Activated T-helper 17 cell treated with anti-CD3 and anti-CD28 coated beads, Interleukin-2, amount 50 U/mL, for 72 hours (primary cell): ENCODE measurements around the gene GPR55. TPM values are rescaled to one million over a fixed set of nuclear protein-coding genes. Genes with fewer than 3 reads are reported as not detected.

ENCODE experiments used
- ATAC-seq: fragments of 150-1000 bp; cut with Tn5 transposase; replicated peaks from 2 replicates; pipeline ENCODE4 v1.10.0; 2021; ENCODE audit warnings: mild to moderate bottlenecking, moderate library complexity
- H3K27ac Mint-ChIP-seq: one replicate; pipeline ENCODE4 v1.8.0; 2022; ENCODE audit warnings: mixed read lengths
- H3K27me3 Mint-ChIP-seq: one replicate; pipeline ENCODE4 v1.8.0; 2022; ENCODE audit warnings: mixed read lengths
- H3K36me3 Mint-ChIP-seq: one replicate; pipeline ENCODE4 v1.8.0; 2022; ENCODE audit warnings: low read depth, mild to moderate bottlenecking, mixed read lengths
- H3K4me1 Mint-ChIP-seq: one replicate; pipeline ENCODE4 v1.8.0; 2022; ENCODE audit warnings: mixed read lengths
- H3K4me3 Mint-ChIP-seq: one replicate; pipeline ENCODE4 v1.8.0; 2022; ENCODE audit warnings: mild to moderate bottlenecking, mixed read lengths
- H3K9me3 Mint-ChIP-seq: one replicate; pipeline ENCODE4 v1.8.0; 2022; ENCODE audit warnings: mixed read lengths
- total RNA-seq, 2 donors: library from RNA; stranded (reverse); gene quantifications; one replicate each; pipeline ENCODE4 v1.2.3, GENCODE V29; 2022

Gene GPR55
- total RNA-seq, 2 donors from 2014 or later: 11.1 to 19.9 TPM

DNA sequence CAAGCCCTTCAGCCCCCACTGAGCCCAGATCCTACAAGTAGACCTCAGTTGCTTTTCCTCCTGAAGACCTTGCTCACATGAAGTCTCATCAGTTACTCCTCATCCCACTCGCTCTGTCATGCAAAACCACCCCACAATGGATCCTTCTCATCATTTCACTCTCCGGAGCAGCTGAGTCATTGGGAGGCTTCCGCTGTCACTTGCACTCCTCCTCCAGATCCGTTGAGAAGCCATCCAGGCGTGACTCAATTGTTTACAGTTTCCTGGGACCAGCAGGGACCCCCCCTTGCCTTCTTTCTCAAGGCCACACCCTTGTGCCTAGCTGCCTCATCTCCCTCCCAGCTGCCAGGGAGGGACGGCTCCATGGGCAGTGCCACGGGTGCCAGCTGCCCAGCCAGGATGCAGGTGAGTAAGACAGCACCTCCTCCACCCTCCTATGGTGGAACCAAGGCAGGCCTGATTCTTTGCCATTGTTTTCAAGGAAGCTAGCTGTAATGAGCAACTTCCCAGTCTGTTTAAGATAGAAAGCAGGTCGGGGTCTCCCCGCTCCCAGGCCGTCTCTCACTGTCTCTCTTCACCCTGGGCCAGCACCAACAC is 16.3 kb downstream of the GPR55 start:
- Mint-ChIP-seq H3K27me3 (no peaks in the 10 kb centered on the region), H3K4me1 (peaks cover 48% of the 10 kb centered on the region), H3K36me3 (peaks cover 77% of the 10 kb centered on the region), H3K9me3 (no peaks in the 10 kb centered on the region), H3K4me3 (peak overlapping the region; percentile 69), H3K27ac (peak overlapping the region; percentile 78)
- peak; percentile 80 for ATAC-seq

DNA sequence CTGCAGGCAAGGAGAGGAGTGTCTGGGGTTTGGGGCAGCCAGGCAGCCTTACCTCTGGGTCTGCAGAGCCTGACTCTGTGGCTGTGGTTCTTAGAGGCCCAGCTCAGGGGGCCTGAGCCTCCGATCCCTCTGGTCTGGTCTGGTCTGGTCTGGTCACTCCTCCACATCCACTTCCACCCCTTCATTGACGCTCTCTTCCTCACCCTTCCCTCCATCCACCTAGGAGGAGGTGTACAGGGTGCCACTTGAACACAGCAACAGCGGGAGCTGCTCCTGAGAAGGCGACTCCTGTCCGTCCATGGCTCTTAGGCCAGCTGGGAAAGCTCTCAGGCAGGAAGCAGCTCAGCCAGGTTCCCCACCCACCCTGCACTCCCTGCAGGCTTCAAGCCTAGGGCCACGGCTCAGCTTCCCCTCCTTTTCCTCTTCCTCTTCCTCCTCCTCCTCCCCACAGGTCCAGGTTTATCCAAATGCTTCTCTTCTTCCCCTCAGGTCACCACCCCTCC is 16.9 kb downstream of the GPR55 start:
- Mint-ChIP-seq H3K9me3 (no peaks in the 10 kb centered on the region), H3K4me1 (peaks cover 48% of the 10 kb centered on the region), H3K4me3 (peak overlapping the region; percentile 69), H3K36me3 (peaks cover 82% of the 10 kb centered on the region), H3K27ac (peak overlapping the region; percentile 78), H3K27me3 (no peaks in the 10 kb centered on the region)
- no peak for ATAC-seq

DNA sequence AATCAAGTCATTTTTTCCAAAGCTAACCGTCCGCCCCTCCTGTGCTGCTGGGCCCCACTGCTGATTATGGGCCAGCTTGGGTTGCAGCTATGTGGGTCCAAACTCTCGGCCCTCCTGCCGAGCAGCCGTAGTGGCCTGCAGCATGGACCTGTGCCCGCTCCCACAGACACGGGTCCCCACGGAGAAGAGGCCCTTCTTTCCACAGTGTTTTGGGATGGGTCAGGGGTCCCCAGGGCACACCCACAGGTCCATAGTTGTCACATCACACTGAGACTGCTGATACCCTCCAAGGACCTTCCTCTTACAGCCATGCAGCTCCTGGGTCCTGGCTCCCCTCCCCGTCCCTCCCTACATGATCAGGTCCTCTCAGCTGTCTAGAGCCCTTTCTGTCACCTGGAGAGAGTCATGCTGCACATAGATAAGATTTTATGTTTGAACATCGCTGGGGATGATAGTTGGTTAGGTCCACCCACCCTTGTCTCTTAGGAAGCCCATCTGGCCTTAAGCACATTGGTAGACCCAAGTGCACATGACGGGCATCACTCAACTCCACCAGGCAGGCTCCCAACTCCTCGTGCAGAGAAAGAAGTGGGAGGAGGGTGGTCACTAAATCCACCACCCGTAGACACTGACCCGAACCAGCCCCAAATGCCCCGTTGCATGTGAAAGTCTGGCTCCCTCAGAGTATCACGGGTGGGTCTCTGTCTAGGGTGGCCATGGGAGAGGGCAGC is 17.5 kb downstream of the GPR55 start:
- H3K9me3 Mint-ChIP-seq: no peaks in the 10 kb centered on the region
- H3K36me3 Mint-ChIP-seq: peaks cover 82% of the 10 kb centered on the region
- peak overlapping the region; percentile 78 for H3K27ac Mint-ChIP-seq
- peak overlapping the region; percentile 69 for H3K4me3 Mint-ChIP-seq
- no peaks in the 10 kb centered on the region for H3K27me3 Mint-ChIP-seq
- no peak for ATAC-seq
- peaks cover 48% of the 10 kb centered on the region for H3K4me1 Mint-ChIP-seq

DNA sequence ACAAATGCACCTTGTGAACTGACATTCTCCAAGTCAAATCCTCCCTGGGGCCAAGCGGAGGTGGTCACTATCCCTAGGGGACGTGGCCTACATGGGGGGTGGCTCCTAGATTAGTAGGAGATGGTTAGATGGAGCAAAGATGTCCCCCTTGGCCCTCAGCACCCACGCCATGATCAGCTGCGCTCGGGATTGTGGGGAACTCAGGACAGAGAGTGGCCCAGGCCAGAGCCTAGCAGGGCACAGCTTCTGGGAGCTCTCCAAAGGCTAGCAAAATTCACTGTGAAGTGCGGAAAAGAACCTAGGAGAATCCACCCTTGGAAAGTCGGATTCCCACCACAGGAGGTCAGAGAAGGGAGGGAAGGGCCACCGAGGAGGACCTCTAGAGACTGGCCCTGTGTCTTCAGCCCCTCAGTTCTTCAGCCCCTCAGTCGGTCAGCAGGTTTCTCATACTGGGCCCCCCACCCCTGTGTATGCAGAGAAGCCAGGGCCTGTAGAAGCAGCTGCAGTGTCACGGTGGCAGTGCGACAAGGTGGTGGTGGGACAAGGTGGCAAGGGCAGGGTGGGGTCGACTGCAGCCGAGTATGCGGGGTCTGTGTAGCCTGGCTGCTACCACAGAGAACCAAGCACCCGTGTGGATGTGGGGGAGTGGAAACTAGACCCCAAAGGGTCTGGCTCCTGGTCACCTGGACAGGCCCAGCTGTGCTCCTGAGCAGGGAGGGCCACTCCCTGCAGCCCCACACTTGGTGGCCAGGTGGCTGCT is 18.4 kb downstream of the GPR55 start:
- no peak for ATAC-seq
- Mint-ChIP-seq H3K27ac (peak overlapping the region; percentile 5), H3K36me3 (peaks cover 82% of the 10 kb centered on the region), H3K4me3 (peak overlapping the region; percentile 69), H3K27me3 (no peaks in the 10 kb centered on the region), H3K4me1 (peaks cover 48% of the 10 kb centered on the region), H3K9me3 (no peaks in the 10 kb centered on the region)

DNA sequence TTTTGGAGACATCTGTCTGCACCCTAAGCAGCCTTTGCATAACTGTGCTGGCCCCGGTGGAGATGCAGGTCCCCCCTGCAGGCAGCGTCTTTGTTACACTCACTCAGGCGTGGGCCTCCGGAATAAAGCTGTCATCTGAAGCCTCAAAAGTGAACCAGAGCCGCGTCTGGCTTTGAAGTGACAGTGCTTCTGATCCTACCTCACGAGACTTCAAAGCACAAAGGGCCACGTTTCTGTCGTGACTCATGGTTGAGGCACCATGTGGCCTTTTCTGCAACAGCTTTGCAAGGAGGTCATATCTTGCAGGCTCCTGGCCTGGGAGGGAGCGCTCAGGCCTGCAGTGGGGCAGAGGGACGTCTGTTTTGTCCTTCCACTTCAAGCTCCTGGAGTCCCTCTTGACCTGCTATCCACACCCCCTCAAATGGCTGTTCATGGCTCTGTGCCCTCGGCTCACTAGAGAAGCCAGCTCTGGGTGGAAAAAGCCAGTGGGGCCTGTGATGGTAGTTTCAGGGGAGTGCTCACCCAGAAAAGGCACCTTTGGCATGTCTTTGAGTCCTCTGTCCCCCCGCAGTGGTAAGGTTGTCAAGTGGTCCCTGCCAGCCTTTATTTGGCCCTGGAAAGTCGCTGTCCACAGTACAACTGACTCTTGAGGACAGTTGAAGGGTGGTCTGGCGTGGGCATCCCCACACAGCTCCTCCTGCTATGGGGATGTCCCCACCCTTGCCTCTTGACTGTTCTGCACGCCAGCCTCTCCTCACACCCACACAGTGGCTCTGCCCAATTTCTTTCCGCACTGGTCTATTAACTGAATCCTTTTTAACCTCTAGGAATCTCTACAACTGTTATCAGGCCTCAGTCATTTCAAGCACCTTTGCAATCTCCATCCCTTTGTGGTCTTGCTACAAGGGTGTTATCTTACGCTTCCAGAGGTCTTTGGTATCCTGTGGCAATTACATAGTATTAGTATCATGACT is 19.3 kb downstream of the GPR55 start:
- no peaks in the 10 kb centered on the region for H3K9me3 Mint-ChIP-seq
- H3K4me1 Mint-ChIP-seq: peaks cover 40% of the 10 kb centered on the region
- peaks cover 4% of the 10 kb centered on the region for H3K27me3 Mint-ChIP-seq
- peak overlapping the region; percentile 41 for H3K27ac Mint-ChIP-seq
- ATAC-seq: peak; percentile 69
- peak overlapping the region; percentile 69 for H3K4me3 Mint-ChIP-seq
- H3K36me3 Mint-ChIP-seq: peaks cover 74% of the 10 kb centered on the region

DNA sequence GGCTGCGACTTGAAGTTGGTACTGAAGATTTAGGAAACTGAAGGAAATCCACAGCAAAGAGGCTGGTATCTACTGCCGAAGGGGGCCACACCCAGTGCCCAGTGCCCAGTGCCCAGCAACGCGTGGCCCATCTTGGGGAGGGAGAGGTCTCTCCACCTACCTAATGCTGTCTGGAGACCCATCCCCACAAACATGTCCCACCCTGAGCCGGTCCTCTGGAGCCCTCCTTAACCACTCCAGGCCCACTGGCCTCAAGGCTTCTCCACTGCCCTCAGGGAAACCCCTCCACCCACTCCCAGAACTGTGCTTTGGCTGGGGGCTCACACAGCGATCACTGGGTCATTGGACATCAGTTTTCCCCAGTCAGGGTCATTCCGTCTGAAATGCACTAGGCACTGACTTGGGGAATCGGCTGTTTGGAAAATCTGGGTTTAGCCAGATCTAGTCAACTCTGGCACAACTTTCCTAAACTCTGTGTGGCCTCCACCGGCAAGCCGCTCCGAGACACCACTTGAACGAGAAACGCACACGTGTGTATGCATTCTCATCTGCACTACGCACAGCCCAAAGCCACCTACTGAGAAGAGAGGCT is 20.1 kb downstream of the GPR55 start:
- peak overlapping the region; percentile 41 for H3K27ac Mint-ChIP-seq
- H3K4me3 Mint-ChIP-seq: peak overlapping the region; percentile 69
- no peak for ATAC-seq
- peaks cover 67% of the 10 kb centered on the region for H3K36me3 Mint-ChIP-seq
- H3K9me3 Mint-ChIP-seq: no peaks in the 10 kb centered on the region
- peaks cover 37% of the 10 kb centered on the region for H3K4me1 Mint-ChIP-seq
- H3K27me3 Mint-ChIP-seq: peaks cover 4% of the 10 kb centered on the region

DNA sequence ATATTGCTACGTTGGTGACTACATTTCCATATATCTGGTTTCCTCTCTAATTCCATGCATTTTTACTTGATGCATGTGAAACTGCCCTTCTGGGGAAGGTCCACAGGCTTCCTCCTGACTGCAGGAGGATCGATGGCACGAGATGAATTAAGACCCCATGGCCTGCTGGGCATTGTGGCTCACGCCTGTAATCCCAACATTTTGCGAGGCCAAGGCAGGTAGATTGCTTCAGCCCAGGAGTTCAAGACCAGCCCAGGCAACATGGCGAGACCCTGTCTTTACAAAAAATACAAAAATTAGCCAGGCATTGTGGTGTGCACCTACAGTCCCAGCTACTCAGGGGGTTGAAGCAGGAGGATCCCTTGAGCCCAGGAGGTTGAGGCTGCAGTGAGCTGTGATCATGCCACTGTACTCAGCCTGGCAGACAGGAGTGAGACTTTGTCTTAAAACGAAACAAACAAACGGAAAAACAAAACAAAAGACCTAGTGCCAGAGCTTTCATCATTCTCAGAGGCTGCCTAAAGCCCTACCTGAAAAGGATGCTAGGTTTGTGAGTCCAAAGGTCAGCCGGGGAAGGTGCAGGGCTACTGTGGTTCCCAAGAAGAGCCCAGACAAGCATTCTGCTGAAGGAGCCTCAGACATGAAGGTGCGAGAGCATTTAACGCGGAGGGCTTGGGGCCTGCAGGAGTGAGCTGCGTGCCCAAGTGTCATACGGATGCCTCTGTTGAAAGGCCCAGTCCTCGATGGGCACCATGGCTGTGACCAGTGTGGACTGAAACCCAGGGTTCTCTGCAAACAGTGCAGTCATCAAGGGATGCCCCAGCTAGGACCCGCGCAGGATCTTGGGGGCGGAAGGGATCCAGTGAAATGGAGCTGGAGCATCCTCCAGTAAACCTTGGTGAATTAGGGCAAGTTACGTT is 21.6 kb downstream of the GPR55 start:
- peaks cover 4% of the 10 kb centered on the region for H3K27me3 Mint-ChIP-seq
- peaks cover 31% of the 10 kb centered on the region for H3K4me1 Mint-ChIP-seq
- H3K9me3 Mint-ChIP-seq: no peaks in the 10 kb centered on the region
- H3K4me3 Mint-ChIP-seq: peak overlapping the region; percentile 69
- no peak for ATAC-seq
- no peak overlapping the region for H3K27ac Mint-ChIP-seq
- H3K36me3 Mint-ChIP-seq: peaks cover 52% of the 10 kb centered on the region

DNA sequence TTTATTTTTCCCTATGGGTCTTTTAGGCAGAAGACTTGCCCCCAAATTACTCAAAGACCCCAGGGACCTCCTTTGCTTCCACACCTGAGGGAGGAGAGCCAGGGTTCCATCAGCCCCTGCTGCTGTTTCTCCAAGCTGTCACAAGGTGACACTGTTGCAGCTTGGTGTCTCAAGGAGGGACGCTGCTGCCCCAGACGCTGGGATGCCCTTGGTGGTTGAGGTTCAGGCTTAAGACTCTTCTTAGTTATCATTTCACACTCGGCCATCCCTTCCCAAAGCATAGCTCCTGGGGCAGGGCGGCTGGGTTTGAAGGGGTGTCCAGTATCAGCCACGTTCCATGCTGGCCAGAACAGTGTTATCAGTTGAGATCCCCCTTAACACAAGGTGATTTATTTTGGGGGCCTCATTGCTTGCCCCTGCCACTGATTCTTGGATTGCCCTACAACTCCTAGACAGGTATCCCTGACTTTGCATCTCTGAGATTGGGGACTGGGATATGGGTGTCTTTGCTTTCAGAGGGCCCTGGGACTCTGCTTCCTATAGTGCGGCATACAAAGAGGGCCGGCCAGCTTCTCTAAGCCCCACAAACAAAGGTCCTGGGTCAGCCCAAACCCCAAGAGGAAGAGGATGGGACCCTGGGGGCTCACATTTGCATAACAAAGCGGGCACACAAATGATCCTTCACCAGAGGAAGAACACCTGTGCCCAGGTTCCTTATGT is 22.7 kb downstream of the GPR55 start:
- no peaks in the 10 kb centered on the region for H3K9me3 Mint-ChIP-seq
- peaks cover 27% of the 10 kb centered on the region for H3K4me1 Mint-ChIP-seq
- H3K27me3 Mint-ChIP-seq: peaks cover 8% of the 10 kb centered on the region
- H3K4me3 Mint-ChIP-seq: peak overlapping the region; percentile 69
- peak; percentile 38 for ATAC-seq
- H3K36me3 Mint-ChIP-seq: peaks cover 41% of the 10 kb centered on the region
- H3K27ac Mint-ChIP-seq: no peak overlapping the region

DNA sequence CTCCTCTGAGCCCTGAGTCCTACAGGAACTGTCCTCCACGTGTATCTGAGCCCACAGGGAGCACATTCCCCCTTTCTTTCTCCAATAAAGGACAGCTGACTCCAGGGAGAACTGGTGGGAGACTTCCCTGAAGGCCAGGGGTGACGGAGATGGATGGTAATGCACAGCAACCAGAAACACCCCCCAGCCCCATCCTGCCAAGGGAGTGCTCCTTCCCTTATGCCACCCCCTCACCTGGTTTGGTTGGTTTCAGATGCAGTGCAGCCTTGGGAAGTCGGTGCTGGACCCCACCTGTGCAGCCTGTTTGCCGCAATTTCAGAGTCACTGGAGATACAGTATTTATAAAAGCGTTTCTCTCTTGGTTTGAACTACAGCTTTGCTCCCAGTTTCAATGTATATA is 24.0 kb downstream of the GPR55 start:
- Mint-ChIP-seq H3K27me3 (peaks cover 13% of the 10 kb centered on the region), H3K9me3 (no peaks in the 10 kb centered on the region), H3K4me3 (no peak overlapping the region), H3K4me1 (peaks cover 21% of the 10 kb centered on the region), H3K36me3 (peaks cover 27% of the 10 kb centered on the region), H3K27ac (no peak overlapping the region)
- ATAC-seq: no peak

DNA sequence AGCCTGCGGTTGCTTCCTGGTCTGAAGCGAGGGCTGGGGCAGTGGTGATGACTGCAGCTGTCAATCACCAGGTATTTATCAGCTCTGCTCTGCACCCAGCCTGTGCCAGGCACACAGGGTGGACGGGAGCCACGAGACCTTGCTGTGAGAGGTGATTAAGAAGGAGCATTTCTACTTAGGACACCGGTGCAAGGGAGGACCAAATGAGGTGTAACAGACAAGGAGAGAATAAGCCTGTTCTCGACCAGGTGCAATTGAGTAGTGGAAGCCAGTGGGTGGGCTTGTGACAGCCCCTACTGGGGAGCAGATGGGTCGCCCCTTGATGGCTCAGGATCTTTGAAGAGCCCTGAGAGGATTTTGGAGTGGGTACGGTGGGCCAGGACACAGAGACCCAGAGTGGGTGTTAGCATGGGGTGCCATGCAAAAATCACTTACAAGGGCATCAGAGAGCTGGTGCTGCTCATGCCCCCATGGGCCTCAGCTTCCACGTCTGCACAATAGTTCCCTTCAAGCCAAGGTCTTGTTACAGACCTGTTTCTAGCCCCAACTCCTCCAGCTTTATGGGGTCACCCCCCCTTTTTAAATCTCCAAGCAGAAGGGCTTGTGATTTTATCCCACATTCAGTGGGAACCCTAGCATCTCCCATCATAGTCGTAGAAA is 24.6 kb downstream of the GPR55 start:
- Mint-ChIP-seq H3K4me3 (no peak overlapping the region), H3K9me3 (no peaks in the 10 kb centered on the region), H3K4me1 (peaks cover 16% of the 10 kb centered on the region), H3K27ac (no peak overlapping the region), H3K27me3 (peaks cover 13% of the 10 kb centered on the region), H3K36me3 (peaks cover 22% of the 10 kb centered on the region)
- ATAC-seq: no peak

DNA sequence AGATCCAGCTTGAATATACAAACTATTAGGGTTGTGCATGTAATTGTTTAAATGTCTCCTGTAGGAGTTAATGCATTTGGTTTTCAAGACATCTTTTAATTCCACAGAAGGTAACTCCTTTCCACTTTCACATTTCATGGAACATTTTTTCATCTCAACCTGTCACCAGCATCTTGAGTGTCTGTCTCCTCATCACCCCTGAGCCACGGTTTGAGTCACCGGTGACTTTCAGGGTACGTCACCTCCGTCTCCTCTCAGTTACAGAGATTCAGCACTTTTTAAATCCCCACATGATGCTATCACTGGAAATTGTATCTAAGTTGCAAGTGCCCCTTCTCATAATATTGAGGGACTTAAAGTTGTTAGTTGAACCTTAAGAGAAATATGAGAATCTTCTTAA is 25.3 kb downstream of the GPR55 start:
- Mint-ChIP-seq H3K9me3 (no peaks in the 10 kb centered on the region), H3K4me3 (no peak overlapping the region), H3K4me1 (peaks cover 12% of the 10 kb centered on the region), H3K27ac (no peak overlapping the region), H3K27me3 (peaks cover 13% of the 10 kb centered on the region), H3K36me3 (peaks cover 15% of the 10 kb centered on the region)
- peak; percentile 94 for ATAC-seq

DNA sequence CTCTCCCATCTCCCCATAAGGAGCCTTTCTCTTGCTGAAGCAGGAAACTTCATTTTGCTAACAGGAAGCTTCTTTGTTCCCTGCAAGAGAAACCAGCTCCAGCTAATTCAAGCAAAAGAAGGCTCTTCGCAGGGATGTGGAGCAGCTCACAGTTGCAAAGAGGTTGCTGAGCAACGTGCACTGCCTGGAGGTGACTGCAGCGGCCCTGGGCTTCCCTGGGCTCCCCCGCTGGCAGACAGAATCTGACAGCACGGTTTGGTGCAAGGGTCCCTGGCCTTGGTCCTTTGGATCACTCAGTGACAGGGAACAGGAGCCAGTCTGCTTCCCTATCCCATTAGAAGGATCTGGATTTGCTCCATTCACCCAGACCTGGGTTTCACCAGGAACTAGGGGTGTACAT is 25.8 kb downstream of the GPR55 start:
- Mint-ChIP-seq H3K36me3 (peaks cover 10% of the 10 kb centered on the region), H3K27me3 (peaks cover 13% of the 10 kb centered on the region), H3K4me1 (peaks cover 8% of the 10 kb centered on the region), H3K9me3 (no peaks in the 10 kb centered on the region), H3K4me3 (no peak overlapping the region), H3K27ac (no peak overlapping the region)
- no peak for ATAC-seq
